ENCODE data around the gene ITPKC. TPM values are rescaled to one million over a fixed set of nuclear protein-coding genes. Genes with fewer than 3 reads are reported as not detected.
A peak's percentile ranks its signal among the peaks of the same experiment; 100 is the strongest.

Gene ITPKC
- total RNA-seq, 5 donors from 2014 or later (not counting 1 experiment from before 2014, with no cell fraction given) = 5.9 to 11.8 (median 9.3) TPM

DNA sequence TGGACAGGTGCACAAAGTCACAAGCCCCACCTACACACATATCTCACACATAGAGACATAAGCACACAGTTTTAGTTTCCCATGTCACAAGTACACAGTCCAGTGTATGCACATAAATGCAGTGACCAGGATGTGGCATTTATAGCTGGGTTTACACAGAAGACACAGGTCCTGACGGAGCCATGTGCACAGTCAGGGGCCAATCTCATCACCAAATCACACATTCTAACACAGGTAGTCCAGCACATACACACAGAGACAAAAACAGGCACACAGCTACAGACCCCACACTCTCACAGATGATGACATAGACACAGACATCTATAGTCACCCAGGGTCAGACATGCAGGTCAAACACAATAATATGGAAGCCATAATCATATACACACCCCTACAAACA, 28.6 kb upstream of the ITPKC start:
- Histone ChIP-seq H3K4me1 (ENCODE audit: control insufficient read depth in 1 of 2, extremely low read depth in 1 of 2, insufficient read depth in 2 of 2, low read length in 2 of 2) (peaks cover 6 to 32% of the 10 kb centered on the region in 2 experiments), H3K4me3 (ENCODE audit: control insufficient read depth in 1 of 2, extremely low read depth in 1 of 2, low read length in 1 of 2) (no peak overlapping the region), H3K27ac (ENCODE audit: low read length) (no peak overlapping the region), H3K27me3 (replicated peaks in 1 of 2; ENCODE audit: control insufficient read depth in 2 of 2, extremely low read depth in 1 of 2, insufficient read depth in 2 of 2, low read length in 1 of 2) (no peaks in the 10 kb centered on the region), H3K36me3 (ENCODE audit: control insufficient read depth in 2 of 2, extremely low read depth in 1 of 2, insufficient read depth in 1 of 2, low read length in 1 of 2) (peaks cover 0 to 9% of the 10 kb centered on the region in 2 donors), H3K9me3 (no peaks in the 10 kb centered on the region)
- H3K36me3 Mint-ChIP-seq = peaks cover 13% of the 10 kb centered on the region
- CTCF ChIA-PET = interaction anchor here in 1 of 2 donors (0.6 kb wide), 2 partner anchors 71 to 483 kb away, joined by 4 to 5 read pairs; no protein-coding TSS in a partner anchor
- no peak overlapping the region for H3K4me3 Mint-ChIP-seq
- 88% methylated on average over 1 of the region's 1 CpG for WGBS (ENCODE audit: insufficient coverage)
- no peaks in the 10 kb centered on the region for H3K9me3 Mint-ChIP-seq
- no peak overlapping the region for H3K27ac Mint-ChIP-seq
- H3K27me3 Mint-ChIP-seq = no peaks in the 10 kb centered on the region
- peaks cover 0 to 4% (median 3%) of the 10 kb centered on the region in 3 donors for H3K4me1 Mint-ChIP-seq
- POLR2A ChIA-PET = no interaction called here
- DNase-seq (no peak), ATAC-seq (replicated peaks in 1 of 4) (no peak)

DNA sequence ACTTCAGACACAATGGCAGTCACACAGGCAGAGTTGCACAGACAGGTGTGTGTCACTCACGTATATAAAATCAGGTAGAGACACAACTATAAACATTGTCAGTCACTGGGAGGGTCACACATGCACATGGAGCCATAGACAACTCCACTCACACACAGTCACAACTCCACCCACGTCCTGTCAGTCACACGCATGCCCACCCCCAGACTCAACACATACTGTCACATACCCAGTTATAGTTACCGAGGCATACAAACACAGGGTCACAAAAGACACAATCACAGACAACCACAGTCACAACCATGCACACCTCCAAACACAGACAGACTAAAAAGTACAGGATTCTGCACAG, 27.9 kb upstream of the ITPKC start:
- Mint-ChIP-seq H3K4me1 (peaks cover 0 to 4% (median 3%) of the 10 kb centered on the region in 3 donors), H3K27ac (no peak overlapping the region), H3K36me3 (peaks cover 13% of the 10 kb centered on the region), H3K4me3 (no peak overlapping the region), H3K27me3 (no peaks in the 10 kb centered on the region), H3K9me3 (no peaks in the 10 kb centered on the region)
- Histone ChIP-seq H3K4me3 (ENCODE audit: control insufficient read depth in 1 of 2, extremely low read depth in 1 of 2, low read length in 1 of 2) (no peak overlapping the region), H3K27me3 (replicated peaks in 1 of 2; ENCODE audit: control insufficient read depth in 2 of 2, extremely low read depth in 1 of 2, insufficient read depth in 2 of 2, low read length in 1 of 2) (no peaks in the 10 kb centered on the region), H3K36me3 (ENCODE audit: control insufficient read depth in 2 of 2, extremely low read depth in 1 of 2, insufficient read depth in 1 of 2, low read length in 1 of 2) (peaks cover 0 to 9% of the 10 kb centered on the region in 2 donors), H3K9me3 (no peaks in the 10 kb centered on the region), H3K4me1 (ENCODE audit: control insufficient read depth in 1 of 2, extremely low read depth in 1 of 2, insufficient read depth in 2 of 2, low read length in 2 of 2) (peaks cover 6 to 32% of the 10 kb centered on the region in 2 experiments), H3K27ac (ENCODE audit: low read length) (no peak overlapping the region)
- no peak for ATAC-seq (replicated peaks in 1 of 4)
- ChIA-PET POLR2A (no interaction called here), CTCF (no interaction called here)
- no peak for DNase-seq
- WGBS (ENCODE audit: insufficient coverage) = 84% methylated on average over 4 of the region's 4 CpGs

DNA sequence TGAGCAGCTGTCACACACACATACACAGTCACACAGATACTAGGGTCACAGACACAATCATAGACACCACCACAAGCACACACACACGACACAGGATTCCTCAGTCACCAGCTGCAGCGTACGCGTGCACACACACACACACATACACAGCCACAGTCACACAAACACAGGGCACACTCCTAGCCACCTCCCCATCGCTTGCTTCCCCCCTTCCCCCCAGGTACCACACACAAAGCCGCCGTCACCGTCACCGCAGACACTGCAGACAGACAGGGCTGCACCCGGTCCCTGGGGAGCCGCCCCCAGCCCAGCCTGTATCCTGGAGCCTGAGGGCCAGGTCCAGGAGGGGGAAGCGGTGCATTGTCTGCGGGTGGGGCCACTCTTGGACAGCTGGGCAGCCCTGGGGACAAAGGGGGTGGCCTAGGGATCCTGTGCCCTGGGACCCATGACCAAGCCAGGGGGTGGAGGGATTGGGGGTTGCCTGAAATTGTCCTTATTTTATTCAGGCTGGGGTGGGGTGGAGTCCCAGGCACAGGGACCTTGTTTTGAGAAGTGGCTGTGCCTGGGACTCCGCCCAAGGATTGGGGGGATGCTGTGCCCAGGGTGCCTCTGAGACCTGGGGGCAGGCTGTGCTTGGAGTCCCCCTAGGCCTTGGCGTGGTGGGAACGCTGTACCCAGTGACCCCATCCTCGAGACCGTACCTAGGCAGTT, 27.4 kb upstream of the ITPKC start:
- H3K27ac Mint-ChIP-seq = no peak overlapping the region

DNA sequence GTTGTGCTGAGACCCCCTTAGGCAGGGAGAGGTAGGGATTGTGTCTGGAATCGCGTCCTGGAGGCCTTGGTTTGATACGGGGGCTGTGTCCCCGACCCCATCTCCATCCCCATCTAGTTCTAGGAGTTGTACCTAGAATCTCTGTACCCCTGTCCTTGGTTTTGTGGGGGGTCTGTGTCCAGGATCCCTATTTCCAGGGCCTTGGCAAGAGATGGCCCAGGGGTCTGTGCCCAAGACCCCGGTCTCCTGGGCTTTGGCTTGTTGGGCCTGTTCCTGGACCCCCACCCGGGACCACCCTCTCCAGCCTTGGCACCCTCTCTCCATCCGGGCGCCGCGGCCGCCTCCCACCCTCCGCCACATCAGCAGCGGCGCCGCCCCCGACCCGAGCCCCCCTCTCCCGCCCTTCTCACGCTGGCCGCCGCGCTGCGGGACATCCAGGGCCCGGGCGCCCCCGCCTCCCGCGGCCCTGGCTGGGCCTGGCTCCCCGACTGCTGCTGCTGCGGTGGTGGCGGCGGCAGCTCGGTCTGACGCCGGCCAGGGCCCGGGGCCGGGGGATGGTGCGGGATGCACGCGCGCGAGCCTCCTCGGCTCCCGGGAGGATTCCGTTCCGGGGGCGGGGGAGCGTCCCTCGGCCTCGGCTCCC, 26.7 kb upstream of the ITPKC start, which contains the start of gene NUMBL:
Gene NUMBL, minus strand, starts transcription at position 602 of the 643 bp plus-strand sequence. Its CDS starts 168 bp downstream, at position 434.
- 1% methylated on average over 46 of the region's 50 CpGs for WGBS (ENCODE audit: insufficient coverage)
- H3K27ac Mint-ChIP-seq = peak within 1 kb of the TSS; percentile 87 to 90
- Histone ChIP-seq H3K27ac (ENCODE audit: low read length) (peak within 1 kb of the TSS; percentile 52), H3K36me3 (ENCODE audit: control insufficient read depth in 2 of 2, extremely low read depth in 1 of 2, insufficient read depth in 1 of 2, low read length in 1 of 2) (peaks cover 6 to 13% of the 10 kb centered on the region in 2 donors), H3K4me1 (ENCODE audit: control insufficient read depth in 1 of 2, extremely low read depth in 1 of 2, insufficient read depth in 2 of 2, low read length in 2 of 2) (peaks cover 6 to 32% of the 10 kb centered on the region in 2 experiments), H3K4me3 (ENCODE audit: control insufficient read depth in 1 of 2, extremely low read depth in 1 of 2, low read length in 1 of 2) (peak within 1 kb of the TSS; percentile 6 to 65), H3K27me3 (replicated peaks in 1 of 2; ENCODE audit: control insufficient read depth in 2 of 2, extremely low read depth in 1 of 2, insufficient read depth in 2 of 2, low read length in 1 of 2) (no peaks in the 10 kb centered on the region), H3K9me3 (no peaks in the 10 kb centered on the region)
- no peaks in the 10 kb centered on the region for H3K9me3 Mint-ChIP-seq
- H3K36me3 Mint-ChIP-seq = peaks cover 15% of the 10 kb centered on the region
- DNase-seq (no peak), ATAC-seq (replicated peaks in 1 of 4) (peak in 2 of 4 experiments; percentile 51 to 57)
- peaks cover 0 to 4% (median 3%) of the 10 kb centered on the region in 3 donors for H3K4me1 Mint-ChIP-seq
- POLR2A ChIA-PET = interaction anchor here in 1 of 2 donors (0.6 kb wide), 1 partner anchor 118 kb away, joined by 4 read pairs; no protein-coding TSS in a partner anchor
- H3K27me3 Mint-ChIP-seq = no peaks in the 10 kb centered on the region
- CTCF ChIA-PET = interaction anchor here (0.6 to 1.2 kb wide), 2 partner anchors 109 to 131 kb away, joined by 3 read pairs; partner anchors contain the start of gene EGLN2 (in 1 of the 2)
- H3K4me3 Mint-ChIP-seq = peak within 1 kb of the TSS in 2 of 3 donors; percentile 86 to 91

More for the DNA sequence above, 27.4 kb upstream of the ITPKC start:
- ATAC-seq (replicated peaks in 1 of 4) = no peak
- Mint-ChIP-seq H3K4me1 (peaks cover 0 to 4% (median 3%) of the 10 kb centered on the region in 3 donors), H3K36me3 (peaks cover 17% of the 10 kb centered on the region), H3K4me3 (no peak overlapping the region), H3K9me3 (no peaks in the 10 kb centered on the region), H3K27me3 (no peaks in the 10 kb centered on the region)
- Histone ChIP-seq H3K4me3 (ENCODE audit: control insufficient read depth in 1 of 2, extremely low read depth in 1 of 2, low read length in 1 of 2) (no peak overlapping the region), H3K9me3 (no peaks in the 10 kb centered on the region), H3K27ac (ENCODE audit: low read length) (no peak overlapping the region), H3K36me3 (ENCODE audit: control insufficient read depth in 2 of 2, extremely low read depth in 1 of 2, insufficient read depth in 1 of 2, low read length in 1 of 2) (peaks cover 4 to 12% of the 10 kb centered on the region in 2 donors), H3K27me3 (replicated peaks in 1 of 2; ENCODE audit: control insufficient read depth in 2 of 2, extremely low read depth in 1 of 2, insufficient read depth in 2 of 2, low read length in 1 of 2) (no peaks in the 10 kb centered on the region), H3K4me1 (ENCODE audit: control insufficient read depth in 1 of 2, extremely low read depth in 1 of 2, insufficient read depth in 2 of 2, low read length in 2 of 2) (peaks cover 6 to 32% of the 10 kb centered on the region in 2 experiments)
- WGBS (ENCODE audit: insufficient coverage) = 80% methylated on average over 16 of the region's 18 CpGs
- peak in 8 of 35 experiments; percentile 13 to 38 (median 26) for DNase-seq
- ChIA-PET CTCF (no interaction called here), POLR2A (no interaction called here)

DNA sequence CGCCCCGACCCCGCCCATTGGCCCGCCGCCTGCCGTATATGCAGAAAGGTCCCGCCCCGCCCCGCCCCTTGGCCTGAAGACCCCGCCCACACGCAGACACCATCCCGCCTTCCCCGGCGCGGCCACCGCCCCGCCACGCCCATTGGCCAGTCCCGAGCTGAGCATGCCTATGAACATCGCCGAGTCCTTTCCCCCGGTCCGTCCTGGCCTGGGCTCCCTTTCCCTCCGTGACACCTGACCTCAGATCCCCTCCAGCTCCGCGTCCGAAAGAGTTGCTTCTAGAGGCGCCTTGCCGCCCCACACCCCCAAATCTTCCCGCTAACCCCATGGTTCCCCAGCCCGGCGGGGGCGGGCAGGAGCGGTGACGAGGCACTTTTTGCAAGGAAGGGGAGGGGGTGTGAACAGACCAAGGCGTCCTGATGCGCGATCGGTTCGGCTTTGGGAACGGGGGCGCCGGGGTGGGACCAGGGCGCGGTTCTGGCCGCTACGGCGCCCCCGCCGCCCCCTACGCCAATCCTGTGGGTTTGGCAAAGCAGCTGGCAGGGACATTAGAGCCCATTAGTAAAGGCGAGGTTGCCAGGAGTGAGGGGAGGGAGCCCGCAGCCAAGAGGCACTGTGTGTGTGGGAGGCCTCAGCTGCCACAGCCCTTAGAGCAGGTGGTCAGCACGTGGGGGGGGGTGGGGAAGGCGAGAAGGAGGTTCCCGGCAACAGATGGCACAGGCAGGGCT, 26.1 kb upstream of the ITPKC start:
- DNase-seq = peak; percentile 63 to 94 (median 78)
- H3K27ac ChIP-seq (ENCODE audit: low read length) = peak overlapping the region; percentile 52

More for the DNA sequence above, 26.1 kb upstream of the ITPKC start:
- ChIA-PET POLR2A (interaction anchor here in 1 of 2 donors (0.5 to 0.6 kb wide), 2 partner anchors 103 to 117 kb away, joined by 4 to 8 read pairs; no protein-coding TSS in a partner anchor), CTCF (interaction anchor here (0.6 to 1.2 kb wide), 2 partner anchors 108 to 130 kb away, joined by 3 read pairs; partner anchors contain the start of gene EGLN2 (in 1 of the 2))
- H3K27ac Mint-ChIP-seq = peak overlapping the region; percentile 87 to 90
- Histone ChIP-seq H3K36me3 (ENCODE audit: control insufficient read depth in 2 of 2, extremely low read depth in 1 of 2, insufficient read depth in 1 of 2, low read length in 1 of 2) (peaks cover 12 to 13% of the 10 kb centered on the region in 2 donors), H3K9me3 (no peaks in the 10 kb centered on the region), H3K4me3 (ENCODE audit: control insufficient read depth in 1 of 2, extremely low read depth in 1 of 2, low read length in 1 of 2) (peak overlapping the region; percentile 6 to 65), H3K27me3 (replicated peaks in 1 of 2; ENCODE audit: control insufficient read depth in 2 of 2, extremely low read depth in 1 of 2, insufficient read depth in 2 of 2, low read length in 1 of 2) (no peaks in the 10 kb centered on the region), H3K4me1 (ENCODE audit: control insufficient read depth in 1 of 2, extremely low read depth in 1 of 2, insufficient read depth in 2 of 2, low read length in 2 of 2) (peaks cover 6 to 32% of the 10 kb centered on the region in 2 experiments)
- H3K4me1 Mint-ChIP-seq = peaks cover 0 to 4% (median 3%) of the 10 kb centered on the region in 3 donors
- WGBS (ENCODE audit: insufficient coverage) = under 1% methylated on average over 49 of the region's 56 CpGs
- no peaks in the 10 kb centered on the region for H3K9me3 Mint-ChIP-seq
- H3K36me3 Mint-ChIP-seq = peaks cover 9% of the 10 kb centered on the region
- H3K27me3 Mint-ChIP-seq = no peaks in the 10 kb centered on the region
- H3K4me3 Mint-ChIP-seq = peak overlapping the region in 2 of 3 donors; percentile 86 to 91
- ATAC-seq (replicated peaks in 1 of 4) = peak; percentile 87 to 90 (median 88)
